ENCODE measurements around the gene DGAT2.
A peak's percentile ranks its signal among the peaks of the same experiment; 100 is the strongest.

The DGAT2 gene

DNA sequence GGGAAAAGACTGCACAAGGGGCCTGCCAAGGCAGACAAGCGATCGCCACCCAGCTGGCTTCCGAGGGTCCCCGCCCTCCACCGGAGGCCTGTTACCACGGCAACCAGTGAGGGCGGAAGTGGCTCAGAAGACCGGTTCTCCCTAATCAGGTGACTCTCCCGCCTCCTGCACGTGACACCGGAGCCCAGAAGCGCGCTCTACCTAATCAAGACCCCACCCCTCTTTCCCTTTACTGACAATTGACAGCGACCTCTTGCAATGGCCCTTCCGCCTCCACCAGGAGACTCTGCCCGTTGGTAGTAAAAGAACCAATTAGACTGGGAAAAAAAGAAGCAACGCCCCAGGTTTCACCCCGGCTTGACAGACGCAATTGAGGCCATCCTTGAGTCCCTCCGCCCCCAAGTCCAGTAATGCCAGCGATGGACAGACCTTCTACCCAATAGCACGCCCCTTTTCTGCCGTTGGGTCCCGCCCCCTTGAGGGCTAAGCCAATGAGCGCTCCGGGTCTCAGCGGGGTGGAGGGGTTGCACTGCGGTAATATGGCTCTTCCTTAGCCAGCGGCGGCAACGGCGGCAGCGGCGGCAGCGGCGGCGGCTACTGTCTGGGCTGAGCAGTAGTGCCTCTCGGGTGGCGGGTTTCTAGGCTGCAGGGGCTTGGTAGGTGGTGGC lies 46.2 kb downstream of the DGAT2 start, which contains the start of gene UVRAG:
TSS of gene UVRAG (plus strand) at position 534 of the 668 bp plus-strand sequence. CDS start 198 bp downstream, outside the sequence.
- DNase-seq (ENCODE audit: low read depth, low spot score): peak; percentile 98
- peak within 1 kb of the TSS; percentile 85 for H3K4me3 ChIP-seq (ENCODE audit: low read length)

DNA sequence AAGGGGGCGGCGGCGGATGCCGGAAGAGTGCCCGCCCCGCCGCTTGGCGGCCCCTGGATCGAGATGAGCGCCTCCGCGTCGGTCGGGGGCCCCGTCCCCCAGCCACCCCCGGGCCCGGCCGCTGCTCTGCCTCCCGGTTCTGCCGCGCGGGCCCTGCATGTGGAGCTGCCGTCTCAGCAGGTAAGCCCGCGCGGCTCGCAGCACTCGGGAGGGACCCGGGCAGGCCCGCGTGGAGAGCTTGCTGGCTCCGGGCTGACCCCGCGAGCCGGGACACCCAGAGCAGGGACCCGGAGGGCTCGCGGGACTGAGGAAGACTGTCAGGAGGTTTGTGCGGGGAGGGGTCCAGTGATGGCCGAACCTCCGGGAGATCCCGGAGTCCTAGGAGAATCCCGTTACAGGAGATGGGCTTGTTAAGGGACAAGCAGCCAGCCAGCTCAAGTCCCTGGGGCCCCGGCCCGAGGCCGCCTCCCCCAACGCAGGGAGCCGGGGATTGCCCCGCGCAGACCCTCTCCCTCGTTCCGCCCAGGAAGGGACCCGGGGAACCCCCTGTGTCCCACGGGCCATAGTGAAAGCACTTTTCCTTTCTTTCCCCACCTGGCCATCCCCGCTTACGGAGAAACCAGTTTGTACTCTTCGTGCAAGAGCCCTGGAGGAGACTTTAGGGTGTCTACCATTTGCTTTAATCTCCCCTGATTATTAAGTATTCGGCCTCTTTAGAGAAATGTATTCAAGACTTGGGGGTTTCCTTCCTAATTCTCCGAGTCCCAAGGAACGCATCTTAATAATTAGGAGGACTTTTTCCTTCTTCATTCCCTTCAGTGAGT lies 47.0 kb downstream of the DGAT2 start:
- DNase-seq (ENCODE audit: low read depth, low spot score): no peak

DNA sequence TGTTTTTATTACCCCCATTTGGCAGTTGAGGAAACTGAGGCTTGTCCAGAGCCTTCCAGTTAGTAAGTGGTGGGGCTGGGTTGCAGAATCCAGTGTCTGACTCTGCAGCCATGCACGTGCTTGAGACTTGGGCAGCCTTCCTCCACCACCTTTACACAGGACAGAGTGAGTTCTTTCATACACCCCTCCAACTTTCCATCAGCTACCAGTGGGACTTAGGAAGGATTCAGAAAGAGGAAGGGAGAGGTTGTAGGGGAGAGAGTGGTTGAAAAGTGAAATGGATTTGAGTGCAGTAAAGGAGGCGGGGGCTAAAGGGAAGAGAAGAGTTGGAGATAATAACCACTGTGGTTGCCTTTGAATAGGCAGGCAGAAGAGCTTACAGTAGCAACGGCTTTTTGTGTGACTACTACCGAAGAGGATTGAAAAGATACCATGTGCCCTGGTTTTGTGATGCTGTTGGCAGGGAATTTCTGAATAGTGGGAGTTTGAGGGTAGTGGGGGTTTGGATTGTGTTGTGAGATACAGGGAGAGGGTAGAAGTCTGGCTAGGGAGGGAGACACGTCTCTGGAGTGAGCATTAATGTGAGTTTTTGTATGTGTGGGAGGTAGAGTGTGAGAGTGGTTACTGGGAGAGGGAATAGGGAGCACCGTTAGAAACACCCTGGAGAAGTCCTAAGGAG lies 48.1 kb downstream of the DGAT2 start:
- peak overlapping the region; percentile 85 for H3K4me3 ChIP-seq (ENCODE audit: low read length)
- peak; percentile 60 for DNase-seq (ENCODE audit: low read depth, low spot score)

More for the DNA sequence above, 47.0 kb downstream of the DGAT2 start:
- H3K4me3 ChIP-seq (ENCODE audit: low read length): peak overlapping the region; percentile 85

DNA sequence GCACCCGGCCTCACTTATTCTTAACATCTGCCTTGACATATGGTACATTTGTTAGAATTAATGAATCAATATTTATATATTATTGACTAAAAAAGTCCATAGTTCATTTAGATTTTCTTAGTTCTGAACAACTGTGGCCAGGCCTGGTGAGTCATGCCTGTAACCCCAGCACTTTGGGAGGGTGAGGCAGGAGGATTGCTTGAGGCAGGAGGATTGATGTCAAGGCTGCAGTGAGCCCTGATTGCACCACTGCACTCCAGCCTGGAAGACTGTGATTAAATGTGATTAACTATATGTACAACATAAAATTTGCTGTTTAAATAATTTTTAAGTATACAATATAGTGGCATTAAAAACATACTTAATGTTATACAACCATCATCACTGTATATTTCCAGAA lies 52.1 kb downstream of the DGAT2 start:
- DNase-seq (ENCODE audit: low read depth, low spot score): no peak

DNA sequence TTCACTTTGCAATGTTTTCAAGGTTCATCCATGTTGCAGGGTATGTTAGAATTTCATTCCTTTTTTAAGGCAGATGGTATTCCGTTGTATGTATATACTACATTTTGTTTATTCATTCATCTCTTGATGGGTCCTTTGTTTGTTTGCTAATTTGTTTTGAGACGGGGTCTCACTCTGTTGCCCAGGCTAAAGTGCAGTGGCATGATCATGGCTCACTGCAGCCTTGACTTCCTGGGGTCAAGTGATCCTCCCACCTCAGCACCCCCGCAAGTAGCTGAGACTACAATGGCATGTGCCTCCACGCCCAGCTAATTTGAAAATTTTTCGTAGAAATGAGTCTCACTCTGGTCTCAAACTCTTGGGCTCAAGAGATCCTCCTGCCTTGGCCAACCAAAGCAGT lies 52.6 kb downstream of the DGAT2 start:
- no peak overlapping the region for H3K4me3 ChIP-seq (ENCODE audit: low read length)

More for the DNA sequence above, 52.1 kb downstream of the DGAT2 start:
- no peak overlapping the region for H3K4me3 ChIP-seq (ENCODE audit: low read length)

DNA sequence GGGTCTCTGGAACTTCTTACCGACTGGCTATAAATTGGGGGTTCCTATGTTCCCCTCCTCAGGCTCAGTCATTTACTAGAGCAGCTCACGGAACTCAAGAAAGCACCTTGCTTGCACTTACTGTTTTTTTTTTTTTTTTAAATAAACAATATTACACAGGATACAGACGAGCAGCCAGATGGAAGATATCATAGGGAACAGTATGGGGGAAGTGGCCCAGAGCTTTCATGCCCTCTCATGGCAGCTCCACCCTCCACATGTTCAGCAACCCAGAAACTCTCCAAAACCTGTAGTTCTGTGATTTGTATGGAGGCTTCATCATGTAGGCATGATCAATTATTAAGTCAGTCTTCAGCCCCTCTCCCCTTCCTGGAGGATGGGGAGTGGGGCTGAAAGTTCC lies 54.0 kb downstream of the DGAT2 start:
- DNase-seq (ENCODE audit: low read depth, low spot score): no peak
- no peak overlapping the region for H3K4me3 ChIP-seq (ENCODE audit: low read length)

More for the DNA sequence above, 52.6 kb downstream of the DGAT2 start:
- no peak for DNase-seq (ENCODE audit: low read depth, low spot score)

DNA sequence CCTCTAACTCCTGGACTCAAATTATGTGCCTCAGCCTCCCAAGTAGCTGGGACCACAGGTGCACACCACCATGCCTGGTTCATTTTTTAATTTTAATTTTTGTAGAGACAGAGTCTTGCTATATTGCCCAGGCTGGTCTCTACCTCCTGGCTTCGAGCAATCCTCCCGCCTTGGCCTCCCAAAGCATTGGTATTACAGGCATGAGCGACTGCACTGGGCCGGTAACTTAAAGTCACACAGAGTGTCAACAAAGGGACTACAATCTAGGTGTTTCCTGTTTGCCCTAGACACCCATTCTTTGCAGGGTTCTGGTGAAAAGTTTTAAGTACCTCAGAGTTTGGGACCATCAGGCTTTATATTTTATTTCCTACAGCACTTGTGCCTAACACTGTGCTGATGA lies 54.8 kb downstream of the DGAT2 start:
- DNase-seq (ENCODE audit: low read depth, low spot score): no peak
- no peak overlapping the region for H3K4me3 ChIP-seq (ENCODE audit: low read length)

DNA sequence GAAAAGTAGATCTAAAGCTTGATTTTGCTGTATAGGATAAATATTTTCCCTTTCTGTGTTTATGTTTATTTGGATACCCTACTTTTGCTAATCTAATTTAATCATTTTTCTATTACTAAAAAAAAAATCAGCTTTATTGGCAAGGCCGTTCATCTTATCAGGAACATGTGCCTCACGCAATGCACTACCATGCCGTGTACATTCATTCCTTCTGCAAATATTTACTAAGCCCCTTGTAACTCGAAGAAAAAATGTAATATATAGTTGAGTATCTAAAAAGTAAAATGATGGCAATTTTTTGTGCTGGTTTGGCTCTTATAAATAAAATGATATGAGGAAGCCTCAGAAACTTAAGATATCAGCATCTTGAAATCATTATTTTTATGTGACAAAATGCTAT lies 55.4 kb downstream of the DGAT2 start:
- no peak for DNase-seq (ENCODE audit: low read depth, low spot score)
- no peak overlapping the region for H3K4me3 ChIP-seq (ENCODE audit: low read length)

DNA sequence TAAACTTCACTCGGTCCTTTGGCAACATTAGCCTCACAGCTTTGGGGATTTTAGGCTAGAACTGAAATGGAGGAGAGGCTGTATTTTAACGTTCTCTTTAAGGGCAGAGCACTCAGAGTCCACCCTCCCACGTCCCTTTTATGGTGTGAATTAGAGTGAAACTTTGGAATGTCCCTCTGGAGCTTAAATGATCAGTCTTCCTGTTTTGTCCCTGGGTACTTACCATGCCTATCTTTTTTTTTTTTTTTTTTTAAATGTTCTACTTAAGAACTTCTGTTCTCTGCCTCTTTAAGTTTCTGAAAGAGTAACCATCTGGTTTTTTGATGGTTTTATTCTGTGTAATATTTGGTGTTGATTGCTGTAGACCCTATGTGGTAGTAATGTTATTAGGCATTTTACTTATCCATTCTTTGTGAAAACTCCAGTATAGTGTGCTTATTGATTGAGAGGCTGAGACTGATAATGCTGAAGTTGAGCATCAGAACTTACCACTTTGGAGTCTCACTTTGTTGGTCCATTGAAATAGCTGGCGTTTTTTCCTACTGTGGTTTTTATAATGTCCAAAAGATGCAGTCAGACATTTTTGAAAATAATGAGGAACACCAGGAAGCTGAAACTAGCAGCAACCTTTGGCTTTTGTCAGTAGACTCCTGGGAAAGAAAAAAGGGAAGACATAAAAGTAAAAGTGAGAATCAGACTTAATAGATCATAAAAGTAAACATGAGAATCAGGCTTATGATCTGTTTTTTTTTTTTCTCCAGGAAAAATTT lies 58.1 kb downstream of the DGAT2 start:
- H3K4me3 ChIP-seq (ENCODE audit: low read length): no peak overlapping the region
- no peak for DNase-seq (ENCODE audit: low read depth, low spot score)

DNA sequence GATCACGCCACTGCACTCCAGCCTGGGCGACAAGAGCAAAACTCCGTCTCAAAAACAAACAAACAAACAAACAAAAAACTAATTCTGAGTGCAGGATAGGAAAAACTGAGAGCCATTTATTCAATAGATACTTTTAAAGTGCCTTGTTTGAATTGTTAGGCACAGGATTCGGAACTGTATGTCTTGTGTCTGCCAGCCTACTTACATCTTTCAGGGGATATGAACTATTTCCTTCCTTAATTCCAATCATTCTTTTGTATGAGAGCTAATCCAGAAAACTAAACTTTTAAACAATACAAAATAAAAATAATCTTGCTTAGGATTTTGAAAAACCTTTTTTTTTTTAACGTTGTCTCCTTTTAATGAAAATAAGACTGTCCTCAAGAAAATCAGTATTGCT lies 59.0 kb downstream of the DGAT2 start:
- no peak for DNase-seq (ENCODE audit: low read depth, low spot score)
- H3K4me3 ChIP-seq (ENCODE audit: low read length): no peak overlapping the region

DNA sequence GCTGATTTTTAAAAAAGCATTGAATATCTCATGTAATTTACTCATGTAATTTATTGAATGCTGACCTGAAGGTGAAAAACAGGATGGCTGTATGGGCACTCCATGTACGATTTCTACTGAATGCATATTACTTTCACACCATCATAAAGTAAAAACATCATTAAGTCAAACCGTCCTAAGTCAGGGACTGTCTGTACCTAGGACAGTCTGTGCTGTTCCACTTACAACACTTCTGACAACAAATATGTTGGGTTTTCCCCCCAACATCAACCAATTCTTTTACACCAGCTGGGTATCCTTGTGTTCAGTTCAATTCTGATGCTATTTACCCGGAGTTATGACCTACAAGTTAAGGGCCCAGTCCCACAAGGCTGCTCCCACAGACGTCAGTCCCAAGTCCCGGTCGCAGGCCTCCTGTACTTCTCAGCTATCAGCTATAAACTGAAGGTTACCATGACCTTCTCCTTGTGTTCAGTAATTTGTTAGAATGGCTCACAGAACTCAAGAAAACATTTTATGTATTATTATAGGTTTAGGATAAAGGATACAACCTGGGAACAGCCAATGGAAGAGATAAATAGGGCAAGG lies 63.4 kb downstream of the DGAT2 start:
- H3K4me3 ChIP-seq (ENCODE audit: low read length): no peak overlapping the region
- DNase-seq (ENCODE audit: low read depth, low spot score): no peak

DNA sequence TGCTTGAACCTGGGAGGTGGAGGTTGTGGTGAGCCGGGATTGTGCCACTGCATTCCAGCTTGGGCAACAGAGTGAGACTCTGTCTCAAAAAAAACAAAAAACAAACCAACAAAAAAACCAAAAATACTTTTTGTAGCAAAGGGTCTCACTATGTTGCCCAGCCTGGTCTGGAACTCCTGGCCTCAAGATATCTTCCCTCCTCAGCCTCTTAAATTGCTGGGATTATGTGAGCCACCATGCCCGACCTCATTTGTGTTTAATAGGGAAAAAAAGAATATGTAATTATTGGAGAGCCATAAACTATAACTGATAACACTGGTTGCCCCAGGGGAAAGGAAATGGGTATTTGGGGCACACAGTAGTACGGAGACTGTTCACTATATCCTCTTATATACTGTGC lies 66.2 kb downstream of the DGAT2 start:
- DNase-seq (ENCODE audit: low read depth, low spot score): no peak
- no peak overlapping the region for H3K4me3 ChIP-seq (ENCODE audit: low read length)

DNA sequence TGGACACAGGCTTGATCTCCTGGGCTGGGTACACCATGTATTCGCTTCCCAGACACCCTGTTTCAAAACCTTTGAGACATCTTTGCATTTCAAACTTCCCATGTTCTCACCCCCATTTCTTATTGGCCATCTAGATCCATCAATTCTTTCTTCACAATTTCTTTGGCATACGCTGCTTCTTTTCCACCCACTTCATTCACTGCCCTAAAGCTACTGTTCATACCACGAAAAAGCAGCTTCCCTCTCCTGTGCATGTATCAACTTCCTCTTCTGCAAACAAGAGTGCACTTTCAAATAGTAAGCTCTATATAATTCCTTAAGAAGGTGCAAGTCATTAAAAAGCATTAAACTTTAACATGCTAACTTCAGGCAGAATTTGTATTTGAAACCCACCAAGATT lies 67.8 kb downstream of the DGAT2 start:
- DNase-seq (ENCODE audit: low read depth, low spot score): no peak
- no peak overlapping the region for H3K4me3 ChIP-seq (ENCODE audit: low read length)

DNA sequence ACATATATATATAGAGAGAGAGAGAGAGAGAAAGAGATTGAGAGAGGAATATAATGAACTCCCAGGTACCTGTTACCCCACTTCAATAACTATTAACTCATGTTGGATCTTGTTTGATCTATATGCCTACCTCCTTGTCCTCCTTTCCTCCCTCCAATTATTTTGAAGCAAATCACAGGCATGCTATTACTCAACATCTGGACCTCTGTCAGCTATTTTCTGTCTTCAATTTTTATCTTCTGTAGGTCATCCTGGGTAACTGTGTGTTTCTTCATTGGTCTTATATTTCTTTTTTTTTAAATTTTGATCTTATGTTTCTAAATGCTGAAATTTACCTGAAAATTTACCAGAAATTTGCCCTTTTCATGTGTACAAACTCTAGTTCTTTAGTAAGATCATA lies 71.3 kb downstream of the DGAT2 start:
- no peak for DNase-seq (ENCODE audit: low read depth, low spot score)
- H3K4me3 ChIP-seq (ENCODE audit: low read length): no peak overlapping the region

DNA sequence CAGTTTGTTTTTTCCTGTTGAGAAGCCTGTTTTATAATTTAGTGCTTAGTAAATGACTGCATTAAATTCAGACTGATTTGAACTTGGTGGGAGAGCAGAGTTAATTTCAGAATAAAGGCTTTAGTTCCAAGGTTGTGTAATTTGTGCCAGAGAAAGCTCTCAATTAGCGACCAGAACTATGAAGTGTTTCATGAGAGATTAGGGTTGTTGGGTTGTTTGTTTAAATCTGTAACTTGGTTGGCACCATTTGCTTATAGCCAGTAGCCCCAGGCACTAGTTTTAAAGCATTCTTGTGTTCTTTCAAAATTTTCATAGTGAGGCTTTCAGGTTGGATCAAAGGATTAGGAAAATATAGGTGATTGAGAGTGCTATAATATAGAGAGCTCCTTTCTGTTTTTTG lies 71.9 kb downstream of the DGAT2 start:
- no peak for DNase-seq (ENCODE audit: low read depth, low spot score)
- H3K4me3 ChIP-seq (ENCODE audit: low read length): no peak overlapping the region

DNA sequence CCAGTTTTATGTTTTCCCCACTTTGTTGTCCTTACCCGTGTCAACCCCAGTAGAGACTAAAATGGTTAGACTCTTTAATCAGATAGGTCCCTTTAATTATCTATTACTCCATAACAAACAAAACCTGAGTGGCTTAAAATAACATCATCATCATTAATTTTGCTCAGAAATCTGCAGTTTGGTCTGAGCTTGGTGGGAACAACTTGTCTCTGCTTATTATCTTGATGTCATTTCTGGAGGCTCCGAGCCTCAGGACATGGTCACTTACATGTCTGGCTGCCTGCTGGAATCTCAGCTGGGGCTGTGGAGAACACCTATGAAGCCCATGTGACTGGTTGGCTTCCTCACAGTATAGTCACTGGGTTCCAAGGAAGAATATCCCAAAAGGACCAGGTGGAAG lies 73.2 kb downstream of the DGAT2 start:
- DNase-seq (ENCODE audit: low read depth, low spot score): no peak

DNA sequence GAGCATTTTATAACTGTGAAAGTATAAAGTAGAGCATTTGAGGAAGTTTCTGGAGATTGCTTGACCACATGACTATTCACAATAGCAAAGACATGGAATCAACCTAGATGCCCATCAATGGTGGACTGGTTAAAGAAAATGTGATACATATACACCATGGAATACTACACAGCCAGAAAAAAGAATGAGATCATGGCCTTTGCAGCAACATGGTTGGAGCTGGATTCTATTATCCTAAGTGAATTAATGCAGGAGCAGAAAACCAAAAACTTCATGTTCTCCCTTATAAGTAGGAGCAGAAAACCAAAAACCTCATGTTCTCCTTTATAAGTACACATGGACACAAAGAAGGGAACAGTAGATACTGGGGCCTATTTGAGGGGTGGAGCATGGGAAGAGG lies 76.7 kb downstream of the DGAT2 start:
- no peak for DNase-seq (ENCODE audit: low read depth, low spot score)
- no peak overlapping the region for H3K4me3 ChIP-seq (ENCODE audit: low read length)

More for the DNA sequence above, 73.2 kb downstream of the DGAT2 start:
- H3K4me3 ChIP-seq (ENCODE audit: low read length): no peak overlapping the region

DNA sequence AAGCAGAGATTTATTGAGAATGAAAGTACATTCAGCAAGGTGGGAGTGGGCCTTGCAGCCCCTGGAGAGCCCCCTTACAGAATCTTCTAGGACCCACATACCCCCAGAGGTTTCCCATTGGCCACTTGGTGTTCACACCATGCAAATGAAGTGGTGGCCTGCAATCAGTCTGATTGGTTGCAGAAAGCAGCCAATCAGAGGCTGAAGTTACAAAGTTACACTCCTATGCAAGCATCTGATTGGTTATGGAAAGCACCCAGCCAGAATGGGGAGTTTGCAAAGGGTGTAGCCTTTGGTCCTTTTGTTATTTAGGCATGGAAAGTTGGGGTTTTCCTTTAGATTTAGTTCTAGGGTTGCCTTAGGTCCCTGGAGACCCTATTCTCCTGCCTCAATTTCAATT lies 81.3 kb downstream of the DGAT2 start:
- no peak overlapping the region for H3K4me3 ChIP-seq (ENCODE audit: low read length)
- peak; percentile 10 for DNase-seq (ENCODE audit: low read depth, low spot score)

DNA sequence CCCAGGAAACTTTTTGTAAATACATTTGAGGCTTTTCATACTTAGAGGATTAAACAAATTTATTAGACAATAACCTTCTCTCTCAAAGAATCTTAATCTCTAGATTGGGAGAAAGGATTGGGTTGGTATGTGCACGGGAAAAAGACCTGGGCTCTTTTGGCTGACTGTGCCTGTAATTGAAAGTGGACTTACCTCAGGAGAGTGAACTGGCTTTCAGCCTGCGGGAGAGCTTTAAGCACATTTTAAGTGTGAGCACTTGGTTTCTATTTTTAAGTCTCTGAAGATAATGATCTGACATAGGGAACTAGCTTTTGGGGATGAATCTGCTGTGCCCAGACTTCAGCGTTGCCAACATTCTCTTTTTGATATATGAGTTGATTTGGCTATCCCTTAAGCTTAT lies 82.2 kb downstream of the DGAT2 start:
- H3K4me3 ChIP-seq (ENCODE audit: low read length): no peak overlapping the region
- no peak for DNase-seq (ENCODE audit: low read depth, low spot score)

All from Jurkat, Clone E6-1 (cell line).